Activated T-cell treated with anti-CD3 and anti-CD28 coated beads, Interleukin-2, amount 50 U/mL, for 72 hours (primary cell): Measurements from ENCODE around the gene ZNF778. TPM values are rescaled to one million over a fixed set of nuclear protein-coding genes. Genes with fewer than 3 reads are reported as not detected.
"Not testable (repeated sequence)": the region's sequence is repeated elsewhere in the genome, so short reads cannot be mapped to it uniquely, and the experiment has no call there.

Experiments
- ATAC-seq, 2 donors: fragments of 150-1000 bp; cut with Tn5 transposase; replicated peaks in 1 of 2; 2 replicates each; pipeline ENCODE4 v1.10.0; 2021; ENCODE audit warnings: moderate library complexity in 2 of 2, mild to moderate bottlenecking in 1 of 2
- DNase-seq, 2 donors: peaks; one replicate each; pipeline ENCODE4 v3.0.0; 2021 to 2022; ENCODE audit warnings: mixed read lengths in 1 of 2
- H3K27ac Mint-ChIP-seq: one replicate; pipeline ENCODE4 v1.8.0; 2022; ENCODE audit warnings: mild to moderate bottlenecking, moderate library complexity, mixed read lengths
- H3K27me3 Mint-ChIP-seq: one replicate; pipeline ENCODE4 v1.8.0; 2022; ENCODE audit warnings: low read depth, mixed read lengths
- H3K36me3 Mint-ChIP-seq, 2 donors: one replicate each; pipeline ENCODE4 v1.8.0; 2022; ENCODE audit warnings: mixed read lengths in 2 of 2, mild to moderate bottlenecking in 1 of 2; ENCODE audit not compliant: insufficient read depth in 2 of 2
- H3K4me1 Mint-ChIP-seq: one replicate; pipeline ENCODE4 v1.8.0; 2022; ENCODE audit warnings: low read depth, mixed read lengths
- H3K4me3 Mint-ChIP-seq, 2 donors: one replicate each; pipeline ENCODE4 v1.8.0; 2022; ENCODE audit warnings: mild to moderate bottlenecking in 2 of 2, mixed read lengths in 2 of 2, moderate library complexity in 2 of 2
- H3K9me3 Mint-ChIP-seq, 2 donors: one replicate each; pipeline ENCODE4 v1.8.0; 2022; ENCODE audit warnings: mixed read lengths in 2 of 2
- total RNA-seq, 2 donors: library from RNA; stranded (reverse); gene quantifications; one replicate each; pipeline ENCODE4 v1.2.3, GENCODE V29; 2022

Gene ZNF778
- total RNA-seq, 2 donors from 2014 or later: 7.2 to 10.9 TPM

DNA sequence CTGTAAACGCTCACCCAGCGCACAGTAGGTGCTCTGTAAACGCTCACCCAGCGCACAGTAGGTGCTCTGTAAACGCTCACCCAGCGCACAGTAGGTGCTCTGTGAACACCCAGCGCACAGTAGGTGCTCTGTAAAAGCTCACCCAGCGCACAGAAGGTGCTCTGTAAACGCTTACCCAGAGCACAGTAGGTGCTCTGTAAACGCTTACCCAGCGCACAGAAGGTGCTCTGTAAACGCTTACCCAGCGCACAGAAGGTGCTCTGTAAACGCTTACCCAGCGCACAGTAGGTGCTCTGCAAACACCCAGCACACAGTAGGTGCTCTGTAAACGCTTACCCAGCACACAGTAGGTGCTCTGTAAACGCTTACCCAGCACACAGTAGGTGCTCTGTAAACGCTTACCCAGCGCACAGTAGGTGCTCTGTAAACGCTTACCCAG, 30.9 kb upstream of the ZNF778 start:
- ATAC-seq, H3K36me3 Mint-ChIP-seq, H3K4me1 Mint-ChIP-seq, H3K27me3 Mint-ChIP-seq, H3K27ac Mint-ChIP-seq, H3K4me3 Mint-ChIP-seq, H3K9me3 Mint-ChIP-seq: not testable (repeated sequence)
- peak in 1 of 2 donors; percentile 1 for DNase-seq

DNA sequence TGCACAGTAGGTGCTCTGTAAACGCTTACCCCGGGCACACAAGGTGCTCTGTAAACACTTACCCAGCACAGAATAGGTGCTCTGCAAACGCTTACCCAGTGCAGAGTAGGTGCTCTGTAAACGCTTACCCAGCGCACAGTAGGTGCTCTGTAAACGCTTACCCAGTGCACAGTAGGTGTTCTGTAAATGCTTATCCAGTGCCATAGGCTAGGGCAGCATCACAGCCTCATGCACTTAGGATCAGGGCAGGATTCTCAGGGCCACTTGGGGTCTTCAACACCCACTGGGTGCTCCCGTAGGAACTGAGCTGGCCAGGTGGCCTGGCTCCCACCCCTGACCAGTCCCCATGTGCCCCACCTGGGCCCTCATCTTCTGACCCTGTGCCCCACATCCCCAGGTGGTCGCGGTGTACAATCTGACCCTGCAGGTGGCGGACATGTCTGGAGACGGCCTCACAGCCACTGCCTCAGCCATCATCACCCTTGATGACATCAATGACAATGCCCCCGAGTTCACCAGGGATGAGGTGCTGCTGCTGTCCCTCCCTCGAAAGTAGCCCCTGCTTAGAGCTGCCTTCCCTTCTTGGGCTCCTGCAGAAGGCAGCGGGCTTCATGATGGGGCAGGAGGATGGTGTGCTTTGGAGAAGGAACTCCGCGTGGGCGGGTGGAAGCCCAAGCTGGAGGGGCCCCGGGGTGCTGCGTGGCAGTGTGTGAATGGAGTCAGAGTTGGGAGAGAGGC, 30.3 kb upstream of the ZNF778 start:
- DNase-seq (peak in 1 of 2 donors; percentile 51), ATAC-seq (peak; percentile 41 to 57)
- Mint-ChIP-seq H3K9me3 (no peaks in the 10 kb centered on the region), H3K4me3 (no peak overlapping the region), H3K27me3 (no peaks in the 10 kb centered on the region), H3K36me3 (no peaks in the 10 kb centered on the region), H3K4me1 (no peaks in the 10 kb centered on the region), H3K27ac (no peak overlapping the region)

DNA sequence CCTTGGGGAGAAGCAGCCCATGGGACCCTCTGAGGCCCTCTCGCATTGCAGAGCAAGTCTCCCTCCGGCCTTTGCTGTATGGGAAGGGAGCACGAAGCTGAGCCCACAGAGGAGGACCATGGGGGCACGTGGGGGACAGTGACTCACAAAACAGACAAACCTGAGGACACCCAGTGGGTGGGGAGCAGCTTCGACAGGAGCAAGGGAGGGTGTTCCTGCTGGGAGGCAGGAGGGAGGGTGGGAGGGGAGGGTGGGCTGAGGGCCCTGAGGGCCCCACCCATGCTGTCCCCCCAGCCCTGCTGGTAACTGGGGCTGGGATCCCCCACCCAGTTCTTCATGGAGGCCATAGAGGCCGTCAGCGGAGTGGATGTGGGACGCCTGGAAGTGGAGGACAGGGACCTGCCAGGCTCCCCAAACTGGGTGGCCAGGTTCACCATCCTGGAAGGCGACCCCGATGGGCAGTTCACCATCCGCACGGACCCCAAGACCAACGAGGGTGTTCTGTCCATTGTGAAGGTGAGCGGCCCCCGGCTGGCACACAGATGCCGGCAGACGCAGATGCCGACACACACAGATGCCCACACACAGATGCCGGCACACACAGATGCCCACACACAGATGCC, 29.6 kb upstream of the ZNF778 start:
- Mint-ChIP-seq H3K4me1 (no peaks in the 10 kb centered on the region), H3K9me3 (no peaks in the 10 kb centered on the region), H3K27me3 (no peaks in the 10 kb centered on the region), H3K4me3 (no peak overlapping the region), H3K27ac (no peak overlapping the region), H3K36me3 (no peaks in the 10 kb centered on the region)
- DNase-seq: no peak
- ATAC-seq: peak; percentile 11 to 33

DNA sequence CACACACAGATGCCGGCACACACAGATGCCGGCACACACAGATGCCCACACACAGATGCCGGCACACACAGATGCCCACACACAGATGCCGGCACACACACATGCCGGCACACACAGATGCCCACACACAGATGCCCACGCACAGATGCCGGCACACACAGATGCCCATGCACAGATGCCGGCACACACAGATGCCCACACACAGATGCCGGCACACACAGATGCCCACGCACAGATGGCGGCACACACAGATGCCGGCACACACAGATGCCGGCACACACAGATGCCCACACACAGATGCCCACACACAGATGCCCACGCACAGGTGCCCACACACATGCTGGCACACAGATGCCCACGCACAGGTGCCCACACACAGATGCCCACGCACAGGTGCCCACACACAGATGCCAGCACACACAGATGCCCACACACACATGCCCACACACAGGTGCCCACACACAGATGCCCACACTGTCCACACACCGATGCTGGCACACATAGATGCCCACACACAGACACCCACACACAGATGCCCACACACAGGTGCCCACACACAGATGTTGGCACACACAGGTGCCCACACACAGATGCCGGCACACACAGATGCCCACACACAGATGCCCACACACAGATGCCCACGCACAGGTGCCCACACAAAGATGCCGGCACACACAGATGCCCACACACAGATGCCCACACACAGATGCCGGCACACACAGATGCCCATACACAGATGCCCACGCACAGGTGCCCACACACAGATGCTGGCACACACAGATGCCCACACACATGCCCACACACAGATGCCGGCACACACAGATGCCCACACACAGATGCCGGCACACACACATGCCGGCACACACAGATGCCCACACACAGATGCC, 28.8 kb upstream of the ZNF778 start:
- H3K4me1 Mint-ChIP-seq, H3K9me3 Mint-ChIP-seq, H3K27ac Mint-ChIP-seq, ATAC-seq, H3K36me3 Mint-ChIP-seq, DNase-seq, H3K27me3 Mint-ChIP-seq, H3K4me3 Mint-ChIP-seq: not testable (repeated sequence)

DNA sequence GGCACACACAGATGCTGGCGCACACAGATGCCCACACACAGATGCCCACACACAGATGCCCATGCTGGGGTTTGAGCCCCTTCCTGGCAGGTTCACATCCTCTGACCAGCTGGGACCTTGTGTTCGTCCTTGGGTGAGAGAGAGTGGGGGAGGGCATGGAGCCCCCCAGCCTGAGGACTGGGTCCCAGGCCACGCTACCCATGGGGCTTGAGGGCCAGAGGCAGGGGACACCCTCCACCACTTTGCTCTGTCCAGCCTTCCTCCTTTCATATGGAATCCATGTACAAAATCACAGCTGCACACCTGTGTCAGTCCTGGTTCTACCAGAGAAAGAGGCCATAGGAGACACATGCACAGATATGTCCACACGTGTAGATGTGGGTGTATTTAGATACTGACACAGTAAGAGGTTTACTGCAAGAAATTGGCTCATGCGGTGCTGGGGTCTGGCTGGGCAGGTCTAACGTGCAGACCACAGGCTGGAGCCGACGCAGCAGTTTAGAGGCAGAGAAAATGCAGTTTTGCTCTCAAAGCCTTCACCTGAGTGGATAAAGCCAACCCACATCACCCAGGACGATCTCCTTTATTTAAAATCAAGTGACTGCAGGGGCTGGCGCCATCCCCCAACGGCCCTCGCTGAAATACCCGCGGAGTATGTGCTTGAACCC, 28.0 kb upstream of the ZNF778 start:
- H3K9me3 Mint-ChIP-seq: no peaks in the 10 kb centered on the region
- no peak overlapping the region for H3K4me3 Mint-ChIP-seq
- no peaks in the 10 kb centered on the region for H3K36me3 Mint-ChIP-seq
- no peaks in the 10 kb centered on the region for H3K4me1 Mint-ChIP-seq
- no peaks in the 10 kb centered on the region for H3K27me3 Mint-ChIP-seq
- ATAC-seq: no peak
- DNase-seq: no peak
- H3K27ac Mint-ChIP-seq: no peak overlapping the region

DNA sequence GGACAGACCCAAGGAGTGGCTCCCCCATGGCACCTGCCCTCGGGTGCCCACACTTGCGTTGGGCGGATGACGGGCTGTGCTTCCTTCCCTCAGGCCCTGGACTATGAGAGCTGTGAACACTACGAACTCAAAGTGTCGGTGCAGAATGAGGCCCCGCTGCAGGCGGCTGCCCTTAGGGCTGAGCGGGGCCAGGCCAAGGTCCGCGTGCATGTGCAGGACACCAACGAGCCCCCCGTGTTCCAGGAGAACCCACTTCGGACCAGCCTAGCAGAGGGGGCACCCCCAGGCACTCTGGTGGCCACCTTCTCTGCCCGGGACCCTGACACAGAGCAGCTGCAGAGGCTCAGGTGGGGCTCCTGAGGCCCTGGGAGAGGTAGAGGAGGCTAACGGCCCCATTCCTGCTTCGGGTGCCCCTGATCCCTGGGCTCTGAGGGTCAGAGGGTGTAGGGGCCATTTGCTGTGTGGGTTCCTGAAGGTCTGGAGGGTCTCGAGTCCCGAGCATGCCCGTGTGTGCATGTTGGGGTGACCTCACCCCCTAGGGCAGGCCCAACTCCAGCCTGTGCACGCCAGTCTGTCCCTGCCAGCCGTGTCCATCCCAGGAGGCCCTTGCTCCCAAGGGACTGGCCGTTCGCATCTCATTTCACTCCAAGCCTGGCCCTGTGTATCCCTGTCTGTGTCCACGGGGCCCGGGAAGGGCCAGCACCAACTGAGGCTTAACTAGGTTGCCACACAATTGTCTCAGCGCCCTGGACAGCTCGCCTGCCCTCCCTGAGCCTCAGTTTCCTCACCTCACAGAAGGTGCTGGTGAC, 27.1 kb upstream of the ZNF778 start:
- no peaks in the 10 kb centered on the region for H3K9me3 Mint-ChIP-seq
- H3K4me1 Mint-ChIP-seq: no peaks in the 10 kb centered on the region
- no peak overlapping the region for H3K27ac Mint-ChIP-seq
- no peak overlapping the region for H3K4me3 Mint-ChIP-seq
- H3K27me3 Mint-ChIP-seq: no peaks in the 10 kb centered on the region
- DNase-seq (no peak), ATAC-seq (no peak)
- H3K36me3 Mint-ChIP-seq: no peaks in the 10 kb centered on the region

DNA sequence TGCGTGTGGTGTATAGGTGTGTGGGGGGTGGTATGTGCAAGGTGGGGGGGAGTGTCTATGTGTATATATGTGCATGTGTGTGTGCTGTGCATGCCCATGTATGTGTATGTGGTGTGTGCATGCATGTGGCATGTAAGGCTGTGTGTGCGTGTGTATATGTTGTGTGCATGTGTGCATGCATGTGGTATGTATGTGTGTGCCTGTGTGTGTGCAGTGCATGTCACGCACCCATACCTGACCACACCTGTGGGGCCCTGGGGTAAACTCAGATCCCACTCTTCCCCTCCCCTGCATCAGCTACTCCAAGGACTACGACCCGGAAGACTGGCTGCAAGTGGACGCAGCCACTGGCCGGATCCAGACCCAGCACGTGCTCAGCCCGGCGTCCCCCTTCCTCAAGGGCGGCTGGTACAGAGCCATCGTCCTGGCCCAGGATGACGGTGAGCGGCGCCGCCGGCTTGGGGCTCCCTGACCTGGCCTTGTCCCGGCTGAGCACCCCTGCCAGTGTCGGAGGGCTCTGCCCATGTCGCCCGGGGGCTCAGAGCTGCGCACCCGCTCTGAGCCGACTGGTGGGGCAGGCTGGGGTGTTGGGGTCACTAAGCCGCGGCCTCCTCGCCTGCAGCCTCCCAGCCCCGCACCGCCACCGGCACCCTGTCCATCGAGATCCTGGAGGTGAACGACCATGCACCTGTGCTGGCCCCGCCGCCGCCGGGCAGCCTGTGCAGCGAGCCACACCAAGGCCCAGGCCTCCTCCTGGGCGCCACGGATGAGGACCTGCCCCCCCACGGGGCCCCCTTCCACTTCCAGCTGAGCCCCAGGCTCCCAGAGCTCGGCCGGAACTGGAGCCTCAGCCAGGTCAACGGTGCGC, 26.2 kb upstream of the ZNF778 start:
- Mint-ChIP-seq H3K4me1 (no peaks in the 10 kb centered on the region), H3K27me3 (no peaks in the 10 kb centered on the region), H3K27ac (no peak overlapping the region), H3K4me3 (peak overlapping the region in 1 of 2 donors; percentile 20), H3K36me3 (no peaks in the 10 kb centered on the region), H3K9me3 (no peaks in the 10 kb centered on the region)
- DNase-seq: no peak
- ATAC-seq: no peak

DNA sequence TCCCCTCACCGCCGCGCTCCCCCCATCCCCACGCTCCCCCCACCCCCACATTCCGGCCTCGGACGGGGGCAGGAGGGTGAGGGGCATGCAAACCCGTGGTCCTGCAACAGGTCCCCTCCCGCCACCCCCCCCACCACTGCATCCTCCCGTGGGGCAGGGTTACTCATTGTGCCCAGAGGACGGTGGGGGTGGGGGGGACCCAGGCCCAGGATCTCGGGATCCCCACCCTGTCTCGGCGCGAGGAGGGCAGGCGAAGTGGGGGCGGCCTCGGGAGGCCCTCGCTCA, 25.7 kb upstream of the ZNF778 start:
- H3K36me3 Mint-ChIP-seq: no peaks in the 10 kb centered on the region
- no peak for ATAC-seq
- no peaks in the 10 kb centered on the region for H3K27me3 Mint-ChIP-seq

DNA sequence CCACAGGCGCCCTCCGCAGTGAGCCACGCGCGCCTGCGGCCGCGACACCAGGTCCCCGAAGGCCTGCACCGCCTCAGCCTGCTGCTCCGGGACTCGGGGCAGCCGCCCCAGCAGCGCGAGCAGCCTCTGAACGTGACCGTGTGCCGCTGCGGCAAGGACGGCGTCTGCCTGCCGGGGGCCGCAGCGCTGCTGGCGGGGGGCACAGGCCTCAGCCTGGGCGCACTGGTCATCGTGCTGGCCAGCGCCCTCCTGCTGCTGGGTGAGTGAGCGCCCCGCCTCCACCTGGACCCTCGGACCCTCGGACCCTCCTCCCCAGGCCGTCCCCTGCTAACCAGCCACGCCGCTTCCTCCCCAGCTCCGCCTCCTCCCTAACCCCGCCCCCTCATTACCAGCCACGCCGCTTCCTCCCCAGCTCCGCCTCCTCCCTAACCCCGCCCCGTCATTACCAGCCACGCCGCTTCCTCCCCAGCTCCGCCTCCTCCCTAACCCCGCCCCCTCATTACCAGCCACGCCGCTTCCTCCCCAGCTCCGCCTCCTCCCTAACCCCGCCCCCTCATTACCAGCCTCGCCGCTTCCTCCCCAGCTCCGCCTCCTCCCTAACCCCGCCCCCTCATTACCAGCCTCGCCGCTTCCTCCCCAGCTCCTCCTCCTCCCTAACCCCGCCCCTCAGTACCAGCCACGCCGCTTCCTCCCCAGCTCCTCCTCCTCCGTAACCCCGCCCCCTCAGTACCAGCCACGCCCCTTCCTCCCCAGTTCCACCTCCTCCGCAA, 25.1 kb upstream of the ZNF778 start:
- ATAC-seq (peak; percentile 62 to 63), DNase-seq (peak; percentile 85 to 89)
- peak overlapping the region; percentile 44 to 61 for H3K4me3 Mint-ChIP-seq
- H3K4me1 Mint-ChIP-seq, H3K9me3 Mint-ChIP-seq, H3K27ac Mint-ChIP-seq, H3K27me3 Mint-ChIP-seq, H3K36me3 Mint-ChIP-seq: not testable (repeated sequence)

More for the DNA sequence above, 25.7 kb upstream of the ZNF778 start:
- no peaks in the 10 kb centered on the region for H3K4me1 Mint-ChIP-seq
- no peak for DNase-seq
- no peaks in the 10 kb centered on the region for H3K9me3 Mint-ChIP-seq
- H3K27ac Mint-ChIP-seq: no peak overlapping the region
- no peak overlapping the region for H3K4me3 Mint-ChIP-seq

DNA sequence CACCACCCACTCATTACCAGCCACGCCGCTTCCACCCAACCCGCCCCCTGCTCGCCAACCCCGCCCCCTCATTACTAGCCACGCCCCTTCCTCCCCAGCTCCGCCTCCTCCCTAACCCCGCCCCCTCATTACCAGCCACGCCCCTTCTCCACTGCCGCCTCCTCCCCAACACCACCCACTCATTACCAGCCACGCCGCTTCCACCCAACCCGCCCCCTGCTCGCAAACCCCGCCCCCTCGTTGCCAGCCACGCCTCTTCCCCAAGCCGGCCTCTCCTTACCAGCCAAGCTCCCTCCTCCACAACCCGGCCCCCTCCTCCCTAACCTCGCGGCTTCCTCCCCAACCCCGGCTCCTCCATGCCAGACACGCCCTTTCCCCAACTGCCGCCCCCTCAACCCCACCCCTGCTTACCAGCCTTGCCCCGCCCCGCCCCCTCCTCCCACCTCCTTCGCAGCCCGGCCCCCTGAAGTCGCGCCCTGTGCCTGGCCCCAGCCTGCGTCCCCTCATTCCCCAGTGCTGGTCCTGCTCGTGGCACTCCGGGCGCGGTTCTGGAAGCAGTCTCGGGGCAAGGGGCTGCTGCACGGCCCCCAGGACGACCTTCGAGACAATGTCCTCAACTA, 24.4 kb upstream of the ZNF778 start:
- Mint-ChIP-seq H3K4me3 (no peak overlapping the region), H3K9me3 (no peaks in the 10 kb centered on the region), H3K4me1 (no peaks in the 10 kb centered on the region), H3K27me3 (peaks cover 5% of the 10 kb centered on the region), H3K36me3 (no peaks in the 10 kb centered on the region), H3K27ac (no peak overlapping the region)
- DNase-seq (peak; percentile 74 to 76), ATAC-seq (peak; percentile 55 to 56)
